Spinal cord (tissue), 10 donors: Measurements from ENCODE around the gene DCAF17. TPM values are rescaled to one million over a fixed set of nuclear protein-coding genes. Genes with fewer than 3 reads are reported as not detected.
"Not testable (repeated sequence)": the region's sequence is repeated elsewhere in the genome, so short reads cannot be mapped to it uniquely, and the experiment has no call there.

Experiments
- DNase-seq, 6 donors: peaks; one replicate each; pipeline versions ENCODE4 v3.0.0 to v3.0.0-alpha.2; 2013 to 2015; ENCODE audit warnings: low spot score in 6 of 6, low read depth in 4 of 6
- H3K27ac ChIP-seq: one replicate; pipeline ENCODE4 v1.5.1; 2013; ENCODE audit warnings: low read depth, low read length, control low read depth
- H3K27me3 ChIP-seq: one replicate; pipeline ENCODE4 v1.6.1; 2013; ENCODE audit warnings: low read length; ENCODE audit not compliant: control insufficient read depth, insufficient read depth
- H3K36me3 ChIP-seq: one replicate; pipeline ENCODE4 v1.6.1; 2013; ENCODE audit warnings: low read length; ENCODE audit not compliant: control insufficient read depth, insufficient read depth
- H3K4me1 ChIP-seq: one replicate; pipeline ENCODE4 v1.6.1; 2013; ENCODE audit warnings: low read length; ENCODE audit not compliant: control insufficient read depth, insufficient read depth
- H3K4me3 ChIP-seq: one replicate; pipeline ENCODE4 v1.5.1; 2013; ENCODE audit warnings: low read depth, low read length, control low read depth
- H3K9me3 ChIP-seq: one replicate; pipeline ENCODE4 v1.6.1; 2013; ENCODE audit warnings: low read length; ENCODE audit not compliant: control insufficient read depth, insufficient read depth
- WGBS: methylation state at CpG from one replicate; pipeline ENCODE4 v1.1.5; 2013; ENCODE audit warnings: missing lambda C conversion rate; ENCODE audit not compliant: insufficient coverage; 5-methylcytosine and 5-hydroxymethylcytosine counted together
- polyA plus RNA-seq, 2 donors: library from polyadenylated mRNA; unstranded; fragments of 120-200 nt; gene quantifications; one replicate each; pipeline ENCODE4 v1.2.1, GENCODE V29; 2013; ENCODE audit not compliant: insufficient read length in 2 of 2
- total RNA-seq, 2 donors: library from RNA; depleted of rRNA in 1 of 2; stranded (reverse); fragments of 120-200 nt in 1 of 2; fragments of >200 nt in 1 of 2; gene quantifications; one replicate each; pipeline versions ENCODE4 v1.2.3 to v1.2.4, GENCODE V29; 2013 to 2014
- donor health status: healthy.

DCAF17 gene
- total and polyA plus RNA-seq, 4 donors = 19.7 to 55.6 (median 26.8) TPM

- Histone ChIP-seq H3K27me3 (no peaks in the 10 kb centered on the region), H3K4me1 (no peaks in the 10 kb centered on the region), H3K9me3 (no peaks in the 10 kb centered on the region), H3K27ac (no peak overlapping the region), H3K4me3 (no peak overlapping the region), H3K36me3 (no peaks in the 10 kb centered on the region)
- 17% methylated on average over 3 of the region's 6 CpGs for WGBS
- peak in 1 of 6 donors; percentile 45 for DNase-seq
Measured at GRCh38 chr2:171492664-171493063, 58.6 kb downstream of the DCAF17 start.

GRCh38 chr2:171497664-171498063 lies 63.6 kb downstream of the DCAF17 start:
- 100% methylated on average over 3 of the region's 5 CpGs for WGBS
- H3K27ac ChIP-seq, H3K27me3 ChIP-seq, H3K36me3 ChIP-seq, H3K4me1 ChIP-seq, H3K4me3 ChIP-seq, DNase-seq, H3K9me3 ChIP-seq: not testable (repeated sequence)

- no peak for DNase-seq
- no peaks in the 10 kb centered on the region for H3K36me3 ChIP-seq
- no peaks in the 10 kb centered on the region for H3K27me3 ChIP-seq
- WGBS = no CpG with 5 or more reads among the region's 2 CpGs
- no peaks in the 10 kb centered on the region for H3K4me1 ChIP-seq
- H3K27ac ChIP-seq = no peak overlapping the region
- no peak overlapping the region for H3K4me3 ChIP-seq
- H3K9me3 ChIP-seq = peaks cover 1% of the 10 kb centered on the region
Measured at GRCh38 chr2:171505374-171505773, 71.3 kb downstream of the DCAF17 start.

GRCh38 chr2:171509945-171510731 lies 76.1 kb downstream of the DCAF17 start:
- no peak for DNase-seq
- Histone ChIP-seq H3K4me1 (no peaks in the 10 kb centered on the region), H3K9me3 (no peaks in the 10 kb centered on the region), H3K36me3 (no peaks in the 10 kb centered on the region), H3K27ac (no peak overlapping the region), H3K4me3 (no peak overlapping the region), H3K27me3 (no peaks in the 10 kb centered on the region)
- WGBS = 40% methylated on average over 2 of the region's 9 CpGs

- Histone ChIP-seq H3K27ac (no peak overlapping the region), H3K9me3 (no peaks in the 10 kb centered on the region), H3K36me3 (no peaks in the 10 kb centered on the region), H3K4me1 (no peaks in the 10 kb centered on the region), H3K4me3 (no peak overlapping the region), H3K27me3 (no peaks in the 10 kb centered on the region)
- WGBS = 92% methylated on average over 2 of the region's 2 CpGs
- DNase-seq = no peak
Measured at GRCh38 chr2:171512014-171512413, 78.0 kb downstream of the DCAF17 start.

GRCh38 chr2:171512683-171513195 lies 78.7 kb downstream of the DCAF17 start:
- Histone ChIP-seq H3K36me3 (no peaks in the 10 kb centered on the region), H3K27ac (no peak overlapping the region), H3K9me3 (no peaks in the 10 kb centered on the region), H3K4me1 (no peaks in the 10 kb centered on the region), H3K27me3 (no peaks in the 10 kb centered on the region), H3K4me3 (no peak overlapping the region)
- DNase-seq = no peak
- 100% methylated on average over 1 of the region's 1 CpG for WGBS

- Histone ChIP-seq H3K27me3 (no peaks in the 10 kb centered on the region), H3K4me1 (no peaks in the 10 kb centered on the region), H3K27ac (no peak overlapping the region), H3K36me3 (no peaks in the 10 kb centered on the region), H3K9me3 (no peaks in the 10 kb centered on the region), H3K4me3 (no peak overlapping the region)
- DNase-seq = no peak
- WGBS = 93% methylated on average over 1 of the region's 3 CpGs
Measured at GRCh38 chr2:171513719-171514160, 79.7 kb downstream of the DCAF17 start.

- H3K9me3 ChIP-seq = no peaks in the 10 kb centered on the region
- 94% methylated on average over 2 of the region's 3 CpGs for WGBS
- H3K27ac ChIP-seq = no peak overlapping the region
- DNase-seq = no peak
- H3K27me3 ChIP-seq = peaks cover 2% of the 10 kb centered on the region
- H3K4me3 ChIP-seq = no peak overlapping the region
- no peaks in the 10 kb centered on the region for H3K4me1 ChIP-seq
- H3K36me3 ChIP-seq = no peaks in the 10 kb centered on the region
Measured at GRCh38 chr2:171514908-171515582, 81.0 kb downstream of the DCAF17 start.

GRCh38 chr2:171515672-171516298 lies 81.8 kb downstream of the DCAF17 start:
- H3K36me3 ChIP-seq = no peaks in the 10 kb centered on the region
- DNase-seq = no peak

More at GRCh38 chr2:171515672-171516298, 81.8 kb downstream of the DCAF17 start:
- Histone ChIP-seq H3K4me1 (no peaks in the 10 kb centered on the region), H3K27ac (no peak overlapping the region), H3K4me3 (no peak overlapping the region), H3K9me3 (no peaks in the 10 kb centered on the region), H3K27me3 (peaks cover 2% of the 10 kb centered on the region)
- WGBS = 86% methylated on average over 5 of the region's 6 CpGs
